ENCODE measurements around the gene SLC25A51. TPM values are rescaled to one million over a fixed set of nuclear protein-coding genes. Genes with fewer than 3 reads are reported as not detected.

Gene SLC25A51
- total and polyA plus RNA-seq, 12 donors: 7.0 to 26.5 (median 19.9) TPM

DNA sequence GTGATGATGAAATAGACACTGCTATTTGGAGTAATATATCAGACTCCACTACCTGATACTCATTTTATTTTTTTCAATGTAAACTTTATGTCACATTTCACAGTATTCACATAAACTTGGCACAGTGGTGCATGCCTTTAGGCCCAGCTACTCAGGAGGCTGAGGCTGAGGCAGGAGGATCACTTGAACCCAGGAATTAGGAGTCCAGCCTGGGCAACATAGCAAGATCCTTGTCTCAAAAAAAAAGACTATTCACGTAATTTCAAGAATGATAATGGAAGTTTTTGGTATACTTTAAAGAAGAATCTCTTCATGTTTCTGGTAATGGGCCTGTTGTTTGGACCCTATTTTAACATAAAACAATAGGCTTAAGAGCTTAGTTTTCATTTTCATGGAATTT lies 47.4 kb downstream of the SLC25A51 start:
- Histone ChIP-seq H3K36me3 (peaks cover 0 to 86% (median 12%) of the 10 kb centered on the region in 9 donors), H3K27ac (no peak overlapping the region), H3K27me3 (no peaks in the 10 kb centered on the region), H3K4me1 (no peaks in the 10 kb centered on the region), H3K9me3 (no peaks in the 10 kb centered on the region), H3K4me3 (no peak overlapping the region)
- TF ChIP-seq, protein P1, sequence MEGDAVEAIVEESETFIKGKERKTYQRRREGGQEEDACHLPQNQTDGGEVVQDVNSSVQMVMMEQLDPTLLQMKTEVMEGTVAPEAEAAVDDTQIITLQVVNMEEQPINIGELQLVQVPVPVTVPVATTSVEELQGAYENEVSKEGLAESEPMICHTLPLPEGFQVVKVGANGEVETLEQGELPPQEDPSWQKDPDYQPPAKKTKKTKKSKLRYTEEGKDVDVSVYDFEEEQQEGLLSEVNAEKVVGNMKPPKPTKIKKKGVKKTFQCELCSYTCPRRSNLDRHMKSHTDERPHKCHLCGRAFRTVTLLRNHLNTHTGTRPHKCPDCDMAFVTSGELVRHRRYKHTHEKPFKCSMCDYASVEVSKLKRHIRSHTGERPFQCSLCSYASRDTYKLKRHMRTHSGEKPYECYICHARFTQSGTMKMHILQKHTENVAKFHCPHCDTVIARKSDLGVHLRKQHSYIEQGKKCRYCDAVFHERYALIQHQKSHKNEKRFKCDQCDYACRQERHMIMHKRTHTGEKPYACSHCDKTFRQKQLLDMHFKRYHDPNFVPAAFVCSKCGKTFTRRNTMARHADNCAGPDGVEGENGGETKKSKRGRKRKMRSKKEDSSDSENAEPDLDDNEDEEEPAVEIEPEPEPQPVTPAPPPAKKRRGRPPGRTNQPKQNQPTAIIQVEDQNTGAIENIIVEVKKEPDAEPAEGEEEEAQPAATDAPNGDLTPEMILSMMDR (IDR thresholded peaks at IDR 0.05): no peak
- intact Hi-C loops (cut with DNase I): no loop called here
- no peak for DNase-seq
- ATAC-seq: no peak
- 98% methylated on average over 1 of the region's 1 CpG for WGBS, 2 donors

DNA sequence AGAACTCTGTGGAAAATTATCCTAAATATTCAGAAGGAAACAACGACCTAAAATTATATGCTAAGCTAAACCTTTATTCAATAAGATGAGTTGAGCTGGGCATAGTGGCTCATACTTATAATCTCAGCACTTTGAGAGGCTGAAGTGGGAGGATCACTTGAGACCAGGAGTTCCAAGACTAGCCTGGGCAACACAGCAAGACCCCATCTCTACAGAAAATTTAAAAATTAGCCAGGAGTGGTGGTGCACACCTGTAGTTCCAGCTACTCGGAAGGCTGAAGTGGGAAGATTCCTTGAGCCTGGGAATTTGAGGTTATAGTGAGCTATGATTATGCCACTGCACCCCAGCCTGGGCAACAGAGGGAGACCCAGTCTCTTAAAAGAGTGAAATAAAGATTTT lies 51.7 kb downstream of the SLC25A51 start:
- Histone ChIP-seq H3K4me3 (no peak overlapping the region), H3K27me3 (no peaks in the 10 kb centered on the region), H3K4me1 (no peaks in the 10 kb centered on the region), H3K9me3 (peaks cover 0 to 3% (median 0%) of the 10 kb centered on the region in 11 donors), H3K27ac (no peak overlapping the region), H3K36me3 (peaks cover 0 to 54% (median 0%) of the 10 kb centered on the region in 9 donors)
- WGBS, 2 donors: 97% methylated on average over 2 of the region's 2 CpGs
- ATAC-seq (no peak), DNase-seq (no peak)
- intact Hi-C loops (cut with DNase I): loop anchor here in 1 of 10 donors (5.0 kb wide), 1 partner anchor 845 kb away; no protein-coding TSS in a partner anchor
- TF ChIP-seq, protein P1 (IDR thresholded peaks at IDR 0.05): no peak

DNA sequence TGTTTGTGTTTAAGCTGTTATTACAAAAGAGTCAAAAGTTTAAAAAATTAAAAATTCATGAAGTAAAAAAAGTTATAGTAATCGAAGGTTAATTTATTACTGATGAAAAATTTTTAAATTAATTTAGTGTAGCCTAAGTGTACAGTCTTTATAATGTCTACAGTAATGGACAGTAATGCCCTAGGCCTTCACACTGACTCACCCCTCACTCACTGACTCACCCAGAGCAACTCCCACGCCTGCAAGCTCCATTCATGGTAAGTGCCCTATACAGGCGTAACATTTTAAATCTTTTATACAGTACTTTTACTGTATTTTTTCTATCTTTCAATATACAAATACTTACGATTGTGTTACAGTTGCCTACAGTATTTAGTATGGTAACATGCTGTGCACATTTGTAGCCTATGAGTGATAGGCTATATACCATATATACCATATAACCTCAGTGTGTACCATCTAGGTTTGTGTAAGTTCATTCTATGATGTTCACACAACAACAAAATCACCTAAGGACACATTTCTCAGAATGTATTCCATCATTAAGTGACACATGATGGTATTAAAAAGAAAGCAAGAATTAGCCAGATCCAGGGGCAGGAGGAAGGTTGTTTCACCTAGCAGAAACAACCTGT lies 63.2 kb downstream of the SLC25A51 start:
- TF ChIP-seq, protein P1 (IDR thresholded peaks at IDR 0.05): no peak
- Histone ChIP-seq H3K27ac (no peak overlapping the region), H3K4me1 (peaks cover 0 to 11% (median 7%) of the 10 kb centered on the region in 9 donors), H3K4me3 (no peak overlapping the region), H3K27me3 (no peaks in the 10 kb centered on the region), H3K9me3 (no peaks in the 10 kb centered on the region), H3K36me3 (peaks cover 0 to 33% (median 4%) of the 10 kb centered on the region in 9 donors)
- 93% methylated on average over 4 of the region's 4 CpGs for WGBS, 2 donors
- no peak for ATAC-seq
- intact Hi-C loops (cut with DNase I): no loop called here
- DNase-seq: no peak

DNA sequence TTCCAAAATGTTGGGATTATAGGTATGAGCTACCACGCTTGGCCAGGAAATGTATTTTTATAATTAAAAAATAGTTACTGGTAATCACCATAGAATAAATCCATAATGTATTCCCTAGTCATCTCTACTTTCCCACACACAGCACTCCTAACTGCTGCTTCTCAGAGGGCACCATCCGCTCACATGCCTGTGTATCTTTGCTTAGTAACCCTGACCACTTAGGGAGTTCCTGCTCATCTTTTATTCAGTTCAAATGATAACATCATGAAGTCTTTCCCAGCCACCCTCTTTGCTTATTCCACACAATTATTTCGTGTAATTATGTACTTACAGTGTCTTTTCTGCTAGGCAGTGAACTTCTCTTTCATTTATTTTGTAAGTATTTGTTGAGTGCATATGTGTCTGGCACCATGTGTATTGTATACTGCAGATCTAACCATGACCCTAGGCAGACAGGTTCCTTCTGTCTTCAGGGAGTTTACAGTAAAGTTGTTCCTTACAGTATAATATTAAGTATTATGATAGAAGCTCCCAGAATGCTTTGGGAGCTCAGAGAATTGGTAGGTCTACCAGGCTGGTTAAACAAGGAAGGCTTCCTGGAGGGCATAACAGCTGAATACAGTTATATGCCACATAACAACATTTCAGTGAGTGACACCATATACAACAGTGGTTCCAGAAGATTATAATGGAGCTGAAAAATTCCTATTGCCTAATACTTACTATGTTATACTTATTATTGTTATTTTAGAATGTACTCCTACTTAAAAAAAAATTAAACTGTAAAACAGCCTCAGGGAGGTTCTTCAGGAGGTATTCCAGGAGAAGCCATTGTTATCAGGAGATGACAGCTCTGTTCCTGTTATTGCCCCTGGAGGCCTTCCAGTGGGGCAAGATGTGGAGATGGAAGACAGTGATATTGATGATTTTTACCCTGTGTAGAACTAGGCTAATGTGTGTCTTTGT lies 64.1 kb downstream of the SLC25A51 start:
- no peaks in the 10 kb centered on the region for H3K9me3 ChIP-seq
- ATAC-seq (no peak), DNase-seq (no peak)
- peaks cover 0 to 37% (median 4%) of the 10 kb centered on the region in 9 donors for H3K36me3 ChIP-seq
- no peaks in the 10 kb centered on the region for H3K27me3 ChIP-seq
- no peak overlapping the region for H3K27ac ChIP-seq
- 92 to 97% methylated on average over 3 of the region's 3 CpGs for whole genome bisulfite sequencing, 2 donors
- no peak overlapping the region for H3K4me3 ChIP-seq
- intact Hi-C loops (cut with DNase I): no loop called here
- TF ChIP-seq, protein P1 (IDR thresholded peaks at IDR 0.05): no peak
- peaks cover 0 to 11% (median 7%) of the 10 kb centered on the region in 9 donors for H3K4me1 ChIP-seq
